Measurements from ENCODE around the gene GSTM2. TPM values are rescaled to one million over a fixed set of nuclear protein-coding genes. Genes with fewer than 3 reads are reported as not detected.

Gene GSTM2
- total RNA-seq: 10 to 100 TPM in 1 of 2 experiments, 1 to 10 TPM in 1; 8.2 to 11.9 TPM

DNA sequence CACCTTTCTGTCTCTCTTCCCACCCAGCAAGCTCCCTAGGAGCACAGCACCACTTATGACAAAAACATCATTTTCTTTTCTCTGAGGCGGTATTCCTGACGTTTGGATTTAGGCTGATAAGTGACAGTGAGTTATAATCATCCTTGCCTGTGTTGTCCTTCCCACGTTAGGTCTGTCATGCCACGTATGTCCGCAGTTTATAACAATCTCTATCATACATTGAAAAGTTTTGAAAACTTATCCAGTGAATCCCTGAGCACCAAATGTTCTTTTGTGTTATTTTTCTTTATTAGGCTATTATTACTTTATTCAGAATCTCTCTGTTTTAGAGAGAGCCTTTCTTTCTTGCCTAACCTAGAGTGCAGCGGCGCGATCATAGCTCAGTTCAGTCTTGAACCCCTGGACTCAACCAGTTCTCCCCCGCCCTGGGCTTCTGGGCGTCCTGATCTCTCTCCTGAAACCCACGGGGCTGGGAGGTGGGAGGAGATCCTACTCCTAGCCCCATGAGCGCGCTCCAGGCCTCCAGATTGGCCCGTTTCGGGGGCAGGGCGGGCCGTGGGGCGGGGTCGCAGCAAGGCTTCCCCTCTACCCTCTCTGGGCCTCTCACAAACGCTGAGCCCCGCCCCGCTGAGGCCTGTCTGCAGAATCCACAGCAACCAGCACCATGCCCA, at the start of gene GSTM2:
Gene GSTM2, plus strand, starts transcription at position 606 of the 671 bp plus-strand sequence. Its CDS starts 59 bp downstream, at position 665.
- intact Hi-C loops (cut with micrococcal nuclease): no loop called here
- H3K36me3 Mint-ChIP-seq: no peaks in the 10 kb centered on the region
- ChIA-PET POLR2A (no interaction called here), CTCF (interaction anchor here (0.6 kb wide), 1 partner anchor 28 kb away, joined by 3 read pairs; no protein-coding TSS in a partner anchor)
- H3K27ac Mint-ChIP-seq: no peak within 1 kb of the TSS
- H3K27me3 Mint-ChIP-seq: no peaks in the 10 kb centered on the region
- DNase-seq: peak; percentile 89
- no peaks in the 10 kb centered on the region for H3K9me3 Mint-ChIP-seq
- H3K4me1 Mint-ChIP-seq (ENCODE audit: low read depth): peaks cover 13% of the 10 kb centered on the region
- peak within 1 kb of the TSS; percentile 64 for H3K4me3 Mint-ChIP-seq

DNA sequence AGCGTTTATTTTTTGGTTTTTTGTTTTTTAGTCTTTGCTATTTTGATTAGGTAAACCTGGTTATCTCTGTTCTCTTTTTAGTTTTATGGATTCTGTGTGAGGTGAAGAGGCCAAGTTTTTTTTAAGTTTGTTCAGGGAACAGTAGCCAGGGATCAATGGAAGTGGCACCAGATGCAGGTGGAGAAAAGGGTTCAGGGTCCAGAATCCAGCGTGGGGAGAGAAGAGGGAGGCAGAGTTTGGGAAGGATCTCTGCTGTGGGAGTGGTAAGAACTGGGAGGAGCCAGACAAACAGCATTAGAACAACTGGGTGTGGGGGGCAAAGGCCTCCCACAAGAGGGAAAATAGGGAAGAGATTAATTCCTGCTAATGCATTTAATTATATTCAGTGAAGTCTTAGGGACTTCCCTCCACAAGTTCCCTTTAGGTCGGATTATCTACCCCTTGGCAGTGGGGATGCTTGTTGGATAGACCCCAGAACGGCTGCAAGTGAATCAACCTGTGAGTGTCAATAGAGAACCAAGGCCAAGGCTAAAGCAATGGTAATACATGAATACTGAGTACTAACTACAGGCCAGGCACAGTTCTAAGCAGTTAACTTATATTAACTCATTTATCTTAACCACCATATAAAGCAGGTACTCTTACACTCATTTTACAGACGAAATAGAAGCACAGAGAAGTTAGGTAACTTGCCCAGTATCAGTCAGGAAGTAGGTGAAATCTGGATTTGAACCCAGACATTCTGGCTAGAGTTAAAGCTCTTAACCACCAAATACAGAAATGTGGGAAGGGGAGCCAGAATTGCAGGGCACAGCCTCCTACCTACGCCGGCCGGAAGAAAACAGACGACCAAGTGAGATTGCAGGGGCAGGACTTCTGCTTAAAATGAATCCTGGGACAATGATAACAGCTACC, 48.9 kb upstream of the GSTM2 start:
- ChIA-PET CTCF (interaction anchor here (0.8 to 6.1 kb wide), 7 partner anchors 12 to 365 kb away, joined by 3 to 34 read pairs (median 6); partner anchors contain the start of genes GNAI3 and PSMA5), POLR2A (interaction anchor here (0.8 to 2.8 kb wide), 6 partner anchors 14 to 366 kb away, joined by 3 to 35 read pairs (median 4); partner anchors contain the start of genes AHCYL1, GNAI3 and GSTM4)
- Mint-ChIP-seq H3K27ac (peak overlapping the region; percentile 96), H3K9me3 (no peaks in the 10 kb centered on the region), H3K36me3 (peaks cover 1% of the 10 kb centered on the region), H3K27me3 (no peaks in the 10 kb centered on the region), H3K4me3 (peak overlapping the region; percentile 98), H3K4me1 (ENCODE audit: low read depth) (peaks cover 59% of the 10 kb centered on the region)
- DNase-seq: no peak
- intact Hi-C loops (cut with micrococcal nuclease): loop anchor here (2.0 to 5.0 kb wide), 2 partner anchors 20 to 127 kb away; partner anchors contain the start of gene CYB561D1

DNA sequence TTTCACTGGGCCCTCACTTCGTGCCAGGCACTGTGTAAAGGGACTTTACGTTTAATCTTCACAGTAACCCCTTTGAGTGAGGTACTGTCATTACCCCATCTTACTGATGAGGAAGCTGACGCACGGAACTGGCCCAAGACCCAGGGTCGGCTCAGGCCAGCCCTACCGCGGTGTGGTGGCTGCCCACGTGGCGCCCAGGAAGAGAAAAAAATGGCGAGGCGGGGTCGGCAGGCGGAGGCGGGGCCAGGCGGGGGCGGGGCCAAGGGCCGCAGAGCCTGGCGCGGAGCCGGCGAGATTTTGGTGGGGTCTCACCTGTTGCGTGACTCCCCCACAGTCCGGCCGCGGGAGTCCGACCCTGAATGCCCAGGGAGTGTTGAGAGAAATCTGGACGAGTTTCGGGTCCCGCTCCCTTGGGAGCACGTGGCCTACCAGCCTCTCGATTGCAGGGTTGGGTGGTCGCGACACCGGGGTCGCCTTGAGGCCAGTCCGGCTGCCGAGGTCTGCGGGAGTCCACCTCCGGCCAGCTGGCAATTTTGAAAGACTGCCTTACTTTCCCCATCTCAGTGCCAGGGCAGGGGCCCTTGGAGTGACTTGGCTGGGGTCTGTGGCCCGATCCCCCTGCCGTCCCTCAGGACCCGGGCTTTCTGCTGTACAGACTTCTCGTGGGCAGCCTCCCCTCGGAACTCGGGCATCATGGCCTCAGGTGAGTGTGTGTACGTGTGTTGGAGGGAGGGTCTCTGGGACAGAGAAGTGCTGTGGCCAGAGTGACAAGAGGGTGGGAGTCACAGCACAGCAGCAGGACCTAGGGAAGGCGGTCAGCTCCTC, 48.1 kb upstream of the GSTM2 start, which contains the start of the genes AMPD2 and GNAT2:
Gene AMPD2, plus strand, starts transcription at position 262 of the 825 bp plus-strand sequence. CDS start 1,339 bp downstream, outside the sequence.
Gene GNAT2, minus strand, starts transcription at position 41 of the 825 bp plus-strand sequence. CDS start 6,746 bp downstream, outside the sequence.
- intact Hi-C loops (cut with micrococcal nuclease): loop anchor here (2.0 to 5.0 kb wide), 5 partner anchors 21 to 719 kb away; partner anchors contain the start of genes CYB561D1, PSRC1 and RBM15
- CTCF ChIA-PET: interaction anchor here (0.7 to 6.1 kb wide), 11 partner anchors 11 to 415 kb away, joined by 3 to 34 read pairs (median 4); partner anchors contain the start of genes GNAI3, PSMA5 and STRIP1

DNA sequence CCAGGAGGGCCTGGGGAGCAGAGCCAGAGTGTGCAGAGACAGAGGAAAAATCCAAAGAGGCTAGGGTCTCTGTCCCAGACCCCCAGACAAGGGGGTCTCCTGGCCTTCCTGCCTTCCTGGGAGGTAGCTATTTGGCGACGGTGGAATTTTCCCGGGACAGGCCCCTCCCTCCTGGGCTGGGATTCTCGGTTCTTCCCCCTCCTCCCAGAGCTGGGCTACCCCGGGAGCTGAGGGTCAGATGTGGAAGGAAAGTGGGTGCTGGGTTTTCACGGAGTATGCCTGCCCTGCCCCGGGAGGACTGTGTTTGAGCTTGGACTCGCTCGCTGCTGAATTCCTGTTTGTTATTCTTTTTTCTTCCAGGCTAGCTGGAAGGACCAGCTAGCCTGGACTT, 47.5 kb upstream of the GSTM2 start:
- CTCF ChIA-PET: interaction anchor here (0.7 to 6.1 kb wide), 9 partner anchors 10 to 414 kb away, joined by 3 to 34 read pairs (median 6); partner anchors contain the start of genes GNAI3, PSMA5 and STRIP1
- DNase-seq: no peak
- H3K27ac Mint-ChIP-seq: peak overlapping the region; percentile 96

More for the DNA sequence above, 48.1 kb upstream of the GSTM2 start, which contains the start of the genes AMPD2 and GNAT2:
- POLR2A ChIA-PET: interaction anchor here (0.8 to 2.8 kb wide), 8 partner anchors 14 to 365 kb away, joined by 3 to 35 read pairs (median 4); partner anchors contain the start of genes AHCYL1, ATXN7L2, GNAI3 and GSTM4
- Mint-ChIP-seq H3K4me1 (ENCODE audit: low read depth) (peaks cover 61% of the 10 kb centered on the region), H3K27ac (peak within 1 kb of the TSS; percentile 96), H3K4me3 (peak within 1 kb of the TSS; percentile 98), H3K9me3 (no peaks in the 10 kb centered on the region), H3K36me3 (peaks cover 1% of the 10 kb centered on the region), H3K27me3 (no peaks in the 10 kb centered on the region)
- peak; percentile 88 for DNase-seq

DNA sequence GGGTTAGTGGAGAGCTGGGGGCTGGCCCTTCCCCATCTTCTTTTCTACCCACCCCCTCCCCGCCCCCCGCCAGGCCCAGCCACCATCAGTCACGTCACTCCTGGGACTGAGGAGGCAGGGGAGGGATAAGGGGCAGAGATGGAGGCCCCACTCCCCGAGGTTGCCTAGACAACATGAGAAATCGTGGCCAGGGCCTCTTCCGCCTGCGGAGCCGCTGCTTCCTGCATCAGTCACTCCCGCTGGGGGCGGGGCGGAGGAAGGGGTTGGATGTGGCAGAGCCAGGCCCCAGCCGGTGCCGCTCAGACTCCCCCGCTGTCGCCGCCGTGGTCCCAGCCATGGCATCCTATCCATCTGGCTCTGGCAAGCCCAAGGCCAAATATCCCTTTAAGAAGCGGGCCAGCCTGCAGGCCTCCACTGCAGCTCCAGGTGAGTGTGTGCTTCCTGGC, 47.0 kb upstream of the GSTM2 start:
- peaks cover 58% of the 10 kb centered on the region for H3K4me1 Mint-ChIP-seq (ENCODE audit: low read depth)

More for the DNA sequence above, 47.5 kb upstream of the GSTM2 start:
- POLR2A ChIA-PET: interaction anchor here (1.0 to 2.8 kb wide), 4 partner anchors 35 to 137 kb away, joined by 4 to 35 read pairs (median 4); partner anchors contain the start of genes ATXN7L2, GNAI3 and GSTM4
- intact Hi-C loops (cut with micrococcal nuclease): loop anchor here (2.0 to 5.0 kb wide), 3 partner anchors 118 to 718 kb away; partner anchors contain the start of genes PSRC1 and RBM15
- peaks cover 61% of the 10 kb centered on the region for H3K4me1 Mint-ChIP-seq (ENCODE audit: low read depth)
- H3K27me3 Mint-ChIP-seq: no peaks in the 10 kb centered on the region
- H3K9me3 Mint-ChIP-seq: no peaks in the 10 kb centered on the region
- H3K4me3 Mint-ChIP-seq: peak overlapping the region; percentile 98
- H3K36me3 Mint-ChIP-seq: peaks cover 1% of the 10 kb centered on the region

DNA sequence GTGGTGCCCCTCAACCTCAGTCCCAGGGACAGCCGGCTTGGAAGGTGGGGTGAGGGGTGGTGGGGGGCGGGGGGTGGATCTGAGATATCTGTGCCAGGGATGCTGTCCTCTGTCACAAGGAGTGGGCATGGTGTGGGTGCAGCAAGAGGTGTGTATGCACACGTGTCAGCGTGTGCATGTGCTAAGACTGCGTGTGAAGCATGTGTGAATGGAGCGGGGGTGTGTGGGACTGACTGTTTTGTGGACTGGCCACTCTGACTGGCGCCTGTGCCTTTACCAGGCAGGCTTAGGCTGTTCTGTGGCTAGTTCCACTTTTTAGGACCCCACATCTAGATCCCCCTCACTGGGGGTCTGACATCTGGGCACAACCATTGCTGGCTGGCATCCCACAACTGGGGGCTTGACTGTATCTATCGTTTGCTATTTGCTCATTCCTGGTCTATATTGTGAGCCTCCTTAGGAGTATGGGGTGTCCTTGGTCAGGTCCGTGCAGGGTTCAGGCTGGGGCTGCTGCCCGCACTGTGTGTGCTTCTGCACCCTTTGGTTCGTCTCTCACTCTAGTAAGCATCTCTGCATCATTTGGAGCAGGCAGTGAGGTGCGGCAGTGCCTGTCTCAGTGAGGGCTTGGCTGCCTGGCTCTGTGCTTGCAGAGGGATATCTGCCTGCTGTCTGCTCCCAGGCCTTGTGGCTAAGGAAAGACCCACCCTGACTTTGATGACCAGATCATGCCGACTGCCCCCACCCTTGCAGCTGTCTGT, 46.3 kb upstream of the GSTM2 start:
- Mint-ChIP-seq H3K4me3 (peak overlapping the region; percentile 98), H3K9me3 (no peaks in the 10 kb centered on the region), H3K4me1 (ENCODE audit: low read depth) (peaks cover 51% of the 10 kb centered on the region), H3K27me3 (no peaks in the 10 kb centered on the region), H3K36me3 (peaks cover 7% of the 10 kb centered on the region), H3K27ac (peak overlapping the region; percentile 96)
- ChIA-PET POLR2A (interaction anchor here (2.8 kb wide), 1 partner anchor 73 kb away, joined by 35 read pairs; the partner anchor contains the start of gene GNAI3), CTCF (interaction anchor here (0.8 to 3.6 kb wide), 4 partner anchors 9 to 131 kb away, joined by 3 to 17 read pairs (median 6); no protein-coding TSS in a partner anchor)
- intact Hi-C loops (cut with micrococcal nuclease): loop anchor here (1.0 to 5.0 kb wide), 5 partner anchors 73 to 717 kb away; partner anchors contain the start of genes GNAI3, PSMA5, PSRC1 and RBM15
- peak; percentile 57 for DNase-seq

More for the DNA sequence above, 47.0 kb upstream of the GSTM2 start:
- ChIA-PET POLR2A (interaction anchor here (1.0 to 2.8 kb wide), 3 partner anchors 72 to 137 kb away, joined by 4 to 35 read pairs (median 4); partner anchors contain the start of genes ATXN7L2 and GNAI3), CTCF (interaction anchor here (1.0 to 6.1 kb wide), 6 partner anchors 10 to 414 kb away, joined by 3 to 34 read pairs (median 10); partner anchors contain the start of genes GNAI3 and STRIP1)
- intact Hi-C loops (cut with micrococcal nuclease): loop anchor here (1.0 to 5.0 kb wide), 5 partner anchors 73 to 718 kb away; partner anchors contain the start of genes GNAI3, PSMA5, PSRC1 and RBM15
- Mint-ChIP-seq H3K27ac (peak overlapping the region; percentile 96), H3K9me3 (no peaks in the 10 kb centered on the region), H3K4me3 (peak overlapping the region; percentile 98), H3K36me3 (peaks cover 1% of the 10 kb centered on the region), H3K27me3 (no peaks in the 10 kb centered on the region)
- peak; percentile 98 for DNase-seq

DNA sequence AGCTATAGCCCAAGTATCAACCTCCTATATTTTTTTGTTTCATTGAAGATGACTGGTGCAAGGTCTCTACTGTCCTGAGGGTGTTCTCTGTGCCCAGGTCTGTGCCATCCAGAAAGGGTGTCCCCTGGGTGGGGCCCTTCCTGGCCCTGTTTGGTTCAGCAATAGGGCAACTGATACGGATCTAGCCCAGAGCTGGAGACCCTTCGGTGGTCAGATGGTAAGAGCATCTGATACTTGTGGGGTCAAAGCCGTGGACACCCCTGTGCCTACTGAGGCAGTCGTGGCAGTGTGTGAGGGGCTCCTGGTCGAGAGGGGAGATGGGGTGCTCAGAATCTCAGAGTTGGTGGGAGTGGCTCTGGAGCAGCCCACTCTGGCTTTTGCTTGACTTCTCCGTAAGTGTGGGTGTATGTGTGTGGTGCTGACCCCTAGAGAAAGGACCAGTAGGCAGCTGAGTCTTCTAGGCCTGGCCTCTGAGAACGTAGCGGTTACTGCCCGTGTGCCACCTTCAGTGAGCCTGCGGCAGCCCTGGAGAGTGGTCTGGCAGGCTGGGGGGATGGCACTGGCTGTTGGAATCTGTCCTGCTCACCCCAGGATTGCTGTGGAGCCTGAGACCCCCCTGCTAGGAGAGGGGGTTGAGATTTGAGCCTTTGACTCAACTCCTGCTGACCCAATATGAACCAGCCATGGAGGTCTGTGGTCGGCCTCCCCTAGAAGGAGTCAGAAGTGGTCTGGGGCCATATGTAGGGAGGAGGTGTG, 45.5 kb upstream of the GSTM2 start:
- CTCF ChIA-PET: interaction anchor here (0.8 to 3.6 kb wide), 4 partner anchors 8 to 132 kb away, joined by 3 to 17 read pairs (median 6); no protein-coding TSS in a partner anchor
- Mint-ChIP-seq H3K4me3 (peak overlapping the region; percentile 98), H3K27me3 (no peaks in the 10 kb centered on the region), H3K36me3 (peaks cover 7% of the 10 kb centered on the region), H3K9me3 (no peaks in the 10 kb centered on the region), H3K27ac (peak overlapping the region; percentile 85), H3K4me1 (ENCODE audit: low read depth) (peaks cover 44% of the 10 kb centered on the region)
- DNase-seq: no peak
- intact Hi-C loops (cut with micrococcal nuclease): loop anchor here (5.0 kb wide), 2 partner anchors 120 to 340 kb away; partner anchors contain the start of gene PSRC1
- POLR2A ChIA-PET: no interaction called here

DNA sequence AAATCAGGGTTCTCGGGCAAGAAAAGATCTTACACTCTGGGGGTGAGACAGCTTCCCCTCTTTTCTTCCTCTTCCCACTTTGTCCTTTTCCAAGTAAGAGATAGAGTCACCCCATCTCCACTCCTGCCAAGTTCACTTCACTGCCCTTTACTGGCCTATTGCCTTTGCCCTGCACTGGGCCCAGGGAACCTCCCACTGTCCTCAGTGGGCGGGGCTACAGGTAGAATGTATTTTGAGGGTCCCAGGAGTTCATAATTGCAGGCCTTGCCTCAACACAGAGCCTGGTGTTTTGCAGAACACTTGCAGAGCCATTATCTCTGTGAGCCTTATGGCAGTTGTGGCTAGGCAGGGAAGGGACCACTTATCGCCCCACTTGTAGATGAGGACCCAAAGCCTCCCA, 45.0 kb upstream of the GSTM2 start:
- Mint-ChIP-seq H3K4me3 (no peak overlapping the region), H3K9me3 (no peaks in the 10 kb centered on the region), H3K27me3 (no peaks in the 10 kb centered on the region), H3K4me1 (ENCODE audit: low read depth) (peaks cover 38% of the 10 kb centered on the region), H3K27ac (peak overlapping the region; percentile 54), H3K36me3 (peaks cover 13% of the 10 kb centered on the region)
- POLR2A ChIA-PET: no interaction called here
- intact Hi-C loops (cut with micrococcal nuclease): loop anchor here (5.0 kb wide), 2 partner anchors 121 to 341 kb away; partner anchors contain the start of gene PSRC1
- DNase-seq: no peak
- CTCF ChIA-PET: interaction anchor here (1.2 kb wide), 1 partner anchor 18 kb away, joined by 8 read pairs; no protein-coding TSS in a partner anchor

All from activated CD4-positive, alpha-beta memory T cell treated with anti-CD3 and anti-CD28 coated beads for 36 hours (primary cell).